ENCODE measurements around the gene PABPN1L. TPM values are rescaled to one million over a fixed set of nuclear protein-coding genes. Genes with fewer than 3 reads are reported as not detected.

PABPN1L gene
- total RNA-seq, 1 experiment from 2014 or later = 0.57 TPM

- no peak overlapping the region for H3K9ac ChIP-seq (ENCODE audit: low read length)
- no peaks in the 10 kb centered on the region for H4K20me1 ChIP-seq (ENCODE audit: insufficient read depth)
- peaks cover 0 to 3% of the 10 kb centered on the region in 2 experiments; a peak in 1 of 4 replicates for H3K9me3 ChIP-seq (ENCODE audit: control insufficient read depth in 1 of 2, insufficient read depth in 1 of 2, low read depth in 1 of 2, low read length in 2 of 2)
- peak overlapping the region; percentile 61 for H3K4me2 ChIP-seq (ENCODE audit: low read length)
- H3K4me3 ChIP-seq (replicated peaks in 1 of 2; ENCODE audit: low read depth in 1 of 2, low read length in 2 of 2) = no peak overlapping the region
- H2AFZ ChIP-seq (ENCODE audit: low read depth, low read length, poor library complexity, severe bottlenecking) = no peak overlapping the region
- H3K36me3 ChIP-seq (ENCODE audit: control insufficient read depth in 1 of 2, insufficient read depth in 2 of 2, low read length in 2 of 2) = no peaks in the 10 kb centered on the region
- no peaks in the 10 kb centered on the region for H3K27me3 ChIP-seq (ENCODE audit: insufficient read depth, low read length)
- intact Hi-C loops (cut with micrococcal nuclease) = no loop called here
- TF ChIP-seq TCF7L2 (IDR thresholded peaks at IDR 0.05; ENCODE audit: borderline replicate concordance, extremely low read depth, insufficient read depth, insufficient read length) = no peak
- no peak for TF ChIP-seq SP1 (IDR thresholded peaks at IDR 0.05; ENCODE audit: low read depth)
- TF ChIP-seq RAD21 (IDR thresholded peaks at IDR 0.05; ENCODE audit: low read depth) = no peak
- TF ChIP-seq SIN3A (IDR thresholded peaks at IDR 0.05; ENCODE audit: low read depth) = no peak
- TF ChIP-seq EGR1 (IDR thresholded peaks at IDR 0.05; ENCODE audit: low read depth) = no peak
- TF ChIP-seq REST (IDR thresholded peaks at IDR 0.05; ENCODE audit: low read depth) = no peak
- TF ChIP-seq, protein P1, sequence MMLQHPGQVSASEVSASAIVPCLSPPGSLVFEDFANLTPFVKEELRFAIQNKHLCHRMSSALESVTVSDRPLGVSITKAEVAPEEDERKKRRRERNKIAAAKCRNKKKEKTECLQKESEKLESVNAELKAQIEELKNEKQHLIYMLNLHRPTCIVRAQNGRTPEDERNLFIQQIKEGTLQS (IDR thresholded peaks at IDR 0.05) = no peak
- TF ChIP-seq, protein P2, sequence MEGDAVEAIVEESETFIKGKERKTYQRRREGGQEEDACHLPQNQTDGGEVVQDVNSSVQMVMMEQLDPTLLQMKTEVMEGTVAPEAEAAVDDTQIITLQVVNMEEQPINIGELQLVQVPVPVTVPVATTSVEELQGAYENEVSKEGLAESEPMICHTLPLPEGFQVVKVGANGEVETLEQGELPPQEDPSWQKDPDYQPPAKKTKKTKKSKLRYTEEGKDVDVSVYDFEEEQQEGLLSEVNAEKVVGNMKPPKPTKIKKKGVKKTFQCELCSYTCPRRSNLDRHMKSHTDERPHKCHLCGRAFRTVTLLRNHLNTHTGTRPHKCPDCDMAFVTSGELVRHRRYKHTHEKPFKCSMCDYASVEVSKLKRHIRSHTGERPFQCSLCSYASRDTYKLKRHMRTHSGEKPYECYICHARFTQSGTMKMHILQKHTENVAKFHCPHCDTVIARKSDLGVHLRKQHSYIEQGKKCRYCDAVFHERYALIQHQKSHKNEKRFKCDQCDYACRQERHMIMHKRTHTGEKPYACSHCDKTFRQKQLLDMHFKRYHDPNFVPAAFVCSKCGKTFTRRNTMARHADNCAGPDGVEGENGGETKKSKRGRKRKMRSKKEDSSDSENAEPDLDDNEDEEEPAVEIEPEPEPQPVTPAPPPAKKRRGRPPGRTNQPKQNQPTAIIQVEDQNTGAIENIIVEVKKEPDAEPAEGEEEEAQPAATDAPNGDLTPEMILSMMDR (IDR thresholded peaks at IDR 0.05 in 2 of 3, conservative IDR thresholded peaks at IDR 0.05 in 1 of 3; ENCODE audit: borderline replicate concordance in 1 of 3, insufficient read depth in 1 of 3, low read depth in 2 of 3, low read length in 2 of 3) = no peak
- TF ChIP-seq CBX3 (IDR thresholded peaks at IDR 0.05; ENCODE audit: low read depth) = no peak
- no peak for TF ChIP-seq POLR2A (IDR thresholded peaks at IDR 0.05; ENCODE audit: borderline replicate concordance, extremely low read depth, insufficient read depth, insufficient read length)
- no peak for TF ChIP-seq FOSL1 (IDR thresholded peaks at IDR 0.05; ENCODE audit: low read depth)
- no peak for TF ChIP-seq EZH2phosphoT487 (IDR thresholded peaks at IDR 0.05; ENCODE audit: borderline replicate concordance)
- no peak for TF ChIP-seq EZH2 (IDR thresholded peaks at IDR 0.05)
- no peak for TF ChIP-seq ELF1 (IDR thresholded peaks at IDR 0.05; ENCODE audit: borderline replicate concordance, low read depth)
- no peak for TF ChIP-seq POLR2AphosphoS5 (IDR thresholded peaks at IDR 0.05; ENCODE audit: low read depth, low read length)
- TF ChIP-seq, protein P3, sequence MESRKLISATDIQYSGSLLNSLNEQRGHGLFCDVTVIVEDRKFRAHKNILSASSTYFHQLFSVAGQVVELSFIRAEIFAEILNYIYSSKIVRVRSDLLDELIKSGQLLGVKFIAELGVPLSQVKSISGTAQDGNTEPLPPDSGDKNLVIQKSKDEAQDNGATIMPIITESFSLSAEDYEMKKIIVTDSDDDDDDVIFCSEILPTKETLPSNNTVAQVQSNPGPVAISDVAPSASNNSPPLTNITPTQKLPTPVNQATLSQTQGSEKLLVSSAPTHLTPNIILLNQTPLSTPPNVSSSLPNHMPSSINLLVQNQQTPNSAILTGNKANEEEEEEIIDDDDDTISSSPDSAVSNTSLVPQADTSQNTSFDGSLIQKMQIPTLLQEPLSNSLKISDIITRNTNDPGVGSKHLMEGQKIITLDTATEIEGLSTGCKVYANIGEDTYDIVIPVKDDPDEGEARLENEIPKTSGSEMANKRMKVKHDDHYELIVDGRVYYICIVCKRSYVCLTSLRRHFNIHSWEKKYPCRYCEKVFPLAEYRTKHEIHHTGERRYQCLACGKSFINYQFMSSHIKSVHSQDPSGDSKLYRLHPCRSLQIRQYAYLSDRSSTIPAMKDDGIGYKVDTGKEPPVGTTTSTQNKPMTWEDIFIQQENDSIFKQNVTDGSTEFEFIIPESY (IDR thresholded peaks at IDR 0.05; ENCODE audit: extremely low read depth, insufficient replicate concordance, low read length) = no peak
- TF ChIP-seq JUND (IDR thresholded peaks at IDR 0.05) = no peak
- TF ChIP-seq ZFX (IDR thresholded peaks at IDR 0.05) = no peak
- no peak for TF ChIP-seq ZNF274 (IDR thresholded peaks at IDR 0.05; ENCODE audit: low read depth, low read length)
- H3K27ac ChIP-seq (ENCODE audit: low read depth, low read length) = no peak overlapping the region
- peaks cover 20 to 44% of the 10 kb centered on the region in 2 experiments for H3K4me1 ChIP-seq (ENCODE audit: control insufficient read depth in 1 of 2, insufficient read depth in 2 of 2, low read length in 2 of 2)
- POLR2A ChIA-PET = no interaction called here
- BruUV-seq (replicated peaks) = no TSS peak
- RAD21 ChIA-PET (ENCODE audit: low non-redundant PET in 1 of 2, low total read pairs in 2 of 2, uncharacterized antibody in 2 of 2, unreplicated experiment in 2 of 2) = no interaction called here
- DNase-seq (ENCODE audit: low read depth, low spot score) (no peak), ATAC-seq (no peak)
- H3K79me2 ChIP-seq (ENCODE audit: insufficient read depth, low read length) = no peaks in the 10 kb centered on the region
- H3K9me2 ChIP-seq (ENCODE audit: insufficient read depth) = no peaks in the 10 kb centered on the region
- CTCF ChIA-PET = no interaction called here
Measured at GRCh38 chr16:88908307-88908706, 41.8 kb upstream of the PABPN1L start.

All from HCT116 (cell line).